HG03196 (cell line): ENCODE data around the gene C12orf50.
"Not testable (repeated sequence)": the region's sequence is repeated elsewhere in the genome, so short reads cannot be mapped to it uniquely, and the experiment has no call there.

Experiments used
- ATAC-seq: cut with Tn5 transposase; IDR thresholded peaks from one replicate; pipeline ENCODE4 v1.9.1; 2021; ENCODE audit not compliant: unreplicated experiment

Gene C12orf50

GRCh38 chr12:87991483-87991882 is 37.7 kb downstream of the C12orf50 start:
- no peak for ATAC-seq

GRCh38 chr12:87988534-87988933 is 40.7 kb downstream of the C12orf50 start:
- ATAC-seq, result no peak

GRCh38 chr12:87985069-87985675 is 44.0 kb downstream of the C12orf50 start:
- no peak for ATAC-seq

- no peak for ATAC-seq
Observed at GRCh38 chr12:87982208-87982607, 47.0 kb downstream of the C12orf50 start.

- ATAC-seq, result no peak
Observed at GRCh38 chr12:87981495-87981894, 47.7 kb downstream of the C12orf50 start.

- no peak for ATAC-seq
Observed at GRCh38 chr12:87975879-87976278, 53.3 kb downstream of the C12orf50 start.

- ATAC-seq, result no peak
Observed at GRCh38 chr12:87967871-87968270, 61.3 kb downstream of the C12orf50 start.

- no peak for ATAC-seq
Observed at GRCh38 chr12:87960566-87960965, 68.6 kb downstream of the C12orf50 start.

GRCh38 chr12:87954028-87954427 is 75.2 kb downstream of the C12orf50 start:
- ATAC-seq, result not testable (repeated sequence)

GRCh38 chr12:87953256-87953860 is 75.8 kb downstream of the C12orf50 start:
- peak; percentile 51 for ATAC-seq

GRCh38 chr12:87952850-87953249 is 76.4 kb downstream of the C12orf50 start:
- ATAC-seq, result no peak

GRCh38 chr12:87952223-87952622 is 77.0 kb downstream of the C12orf50 start:
- no peak for ATAC-seq

GRCh38 chr12:87943762-87944161 is 85.4 kb downstream of the C12orf50 start:
- ATAC-seq, result no peak

GRCh38 chr12:87943023-87943422 is 86.2 kb downstream of the C12orf50 start:
- no peak for ATAC-seq

GRCh38 chr12:87939182-87939581 is 90.0 kb downstream of the C12orf50 start:
- no peak for ATAC-seq

- ATAC-seq, result no peak
Observed at GRCh38 chr12:87935216-87935615, 94.0 kb downstream of the C12orf50 start.

GRCh38 chr12:87933991-87934390 is 95.2 kb downstream of the C12orf50 start:
- ATAC-seq, result no peak

- no peak for ATAC-seq
Observed at GRCh38 chr12:87931812-87932211, 97.4 kb downstream of the C12orf50 start.

- ATAC-seq, result no peak
Observed at GRCh38 chr12:87930627-87931026, 98.6 kb downstream of the C12orf50 start.
